HG03442 (cell line): ENCODE results near the gene ARTN.

Source experiments
- ATAC-seq: cut with Tn5 transposase; IDR thresholded peaks from one replicate; pipeline ENCODE4 v1.9.1; 2021; ENCODE audit warnings: mild to moderate bottlenecking, moderate library complexity; ENCODE audit not compliant: unreplicated experiment

ARTN gene

GRCh38 chr1:43921022-43921421 lies 12.6 kb upstream of the ARTN start:
- no peak for ATAC-seq

GRCh38 chr1:43924516-43924915 lies 9.1 kb upstream of the ARTN start:
- no peak for ATAC-seq

GRCh38 chr1:43925846-43926245 lies 7.8 kb upstream of the ARTN start:
- no peak for ATAC-seq

- no peak for ATAC-seq
These were observed 3.2 kb upstream of the ARTN start for GRCh38 chr1:43930168-43930948.

GRCh38 chr1:43930949-43931275 lies 2.7 kb upstream of the ARTN start:
- no peak for ATAC-seq

- no peak for ATAC-seq
These were observed 1.6 kb upstream of the ARTN start for GRCh38 chr1:43931711-43932660.

GRCh38 chr1:43932786-43933385 lies 715 bp upstream of the ARTN start:
- ATAC-seq = no peak

GRCh38 chr1:43934101-43934985 lies 742 bp downstream of the ARTN start:
- ATAC-seq = no peak

- ATAC-seq = no peak
These were observed 1.4 kb downstream of the ARTN start for GRCh38 chr1:43934986-43935324.

- no peak for ATAC-seq
These were observed 2.3 kb downstream of the ARTN start for GRCh38 chr1:43935711-43936427.

- ATAC-seq = no peak
These were observed 3.0 kb downstream of the ARTN start for GRCh38 chr1:43936431-43937151.

GRCh38 chr1:43937179-43937865 lies 3.7 kb downstream of the ARTN start:
- ATAC-seq = no peak

GRCh38 chr1:43938383-43938782 lies 4.8 kb downstream of the ARTN start:
- no peak for ATAC-seq

GRCh38 chr1:43938892-43939587 lies 5.4 kb downstream of the ARTN start:
- no peak for ATAC-seq

GRCh38 chr1:43942411-43942810 lies 8.8 kb downstream of the ARTN start:
- no peak for ATAC-seq

GRCh38 chr1:43944860-43945259 lies 11.3 kb downstream of the ARTN start:
- no peak for ATAC-seq

GRCh38 chr1:43945674-43946235 lies 12.2 kb downstream of the ARTN start:
- ATAC-seq = no peak
